IMR-90 (cell line): ENCODE results near the gene TEF. TPM values are rescaled to one million over a fixed set of nuclear protein-coding genes. Genes with fewer than 3 reads are reported as not detected.
"Not testable (repeated sequence)": the region's sequence is repeated elsewhere in the genome, so short reads cannot be mapped to it uniquely, and the experiment has no call there.

Experiments
- ATAC-seq: fragments of 200-7000 bp; cut with Tn5 transposase; 2 replicates; pipeline ENCODE4 v1.9.1; 2020; ENCODE audit warnings: low read depth, mild to moderate bottlenecking, moderate library complexity
- BruUV-seq: library from RNA; stranded (reverse); fragments of 400-500 nt; replicated peaks from 2 replicates; lab custom pipeline; 2021; lab: Mats Ljungman, UMichigan
- CTCF ChIA-PET: fragments of 300-600 bp; formaldehyde crosslinking; extraction: SDS; loops from one replicate; lab custom pipeline; 2021; ENCODE audit warnings: antibody characterized with exemption; lab: Yijun Ruan, JAX
- POLR2A ChIA-PET: fragments of 300-600 bp; sonication (Branson Sonifier 250); formaldehyde crosslinking; loops from one replicate; lab custom pipeline; 2022; ENCODE audit warnings: antibody characterized with exemption; ENCODE audit not compliant: unreplicated experiment; lab: Charles Lee
- DNase-seq: peaks from one replicate; pipeline ENCODE4 v3.0.0; 2013
- H2AFZ ChIP-seq: replicated peaks from 2 replicates; pipeline ENCODE3; 2013; ENCODE audit warnings: low read length, mild to moderate bottlenecking; ENCODE audit not compliant: poor library complexity
- H2AK5ac ChIP-seq: 2 replicates; pipeline ENCODE4 v1.6.1; 2013; ENCODE audit warnings: low read depth, low read length, inconsistent platforms
- H2AK9ac ChIP-seq: replicated peaks from 2 replicates; pipeline ENCODE3; 2013; ENCODE audit warnings: mild to moderate bottlenecking, low read depth, low read length, moderate library complexity; ENCODE audit not compliant: poor library complexity
- H2BK120ac ChIP-seq: 2 replicates; pipeline ENCODE4 v1.6.1; 2013; ENCODE audit warnings: low read depth, low read length, inconsistent platforms
- H2BK15ac ChIP-seq: 3 replicates; pipeline ENCODE4 v1.6.1; 2013; ENCODE audit warnings: low read depth, low read length, inconsistent platforms
- H2BK20ac ChIP-seq: 2 replicates; pipeline ENCODE4 v1.6.1; 2013; ENCODE audit warnings: low read depth, mild to moderate bottlenecking, inconsistent platforms, low read length, moderate library complexity
- H2BK5ac ChIP-seq: 2 replicates; pipeline ENCODE4 v1.6.1; 2013; ENCODE audit warnings: mild to moderate bottlenecking, low read depth, low read length, inconsistent platforms; ENCODE audit not compliant: poor library complexity, severe bottlenecking
- H3K14ac ChIP-seq: replicated peaks from 2 replicates; pipeline ENCODE4 v1.6.1; 2013; ENCODE audit warnings: low read depth, low read length, inconsistent platforms
- H3K18ac ChIP-seq: 2 replicates; pipeline ENCODE4 v1.6.1; 2013; ENCODE audit warnings: low read depth, low read length, control low read depth
- H3K23ac ChIP-seq: 2 replicates; pipeline ENCODE4 v1.6.1; 2013; ENCODE audit warnings: low read depth, low read length, inconsistent platforms
- H3K27ac ChIP-seq: 2 replicates; pipeline ENCODE4 v1.5.1; 2013; ENCODE audit warnings: mild to moderate bottlenecking, control low read depth, low read length; ENCODE audit not compliant: insufficient read depth
- H3K27me3 ChIP-seq: 2 replicates; pipeline ENCODE4 v1.6.1; 2013; ENCODE audit warnings: low read length; ENCODE audit not compliant: control insufficient read depth, insufficient read depth
- H3K36me3 ChIP-seq: 2 replicates; pipeline ENCODE4 v1.6.1; 2013; ENCODE audit warnings: low read length, mixed read lengths; ENCODE audit not compliant: control insufficient read depth, insufficient read depth
- H3K4ac ChIP-seq: 2 replicates; pipeline ENCODE4 v1.6.1; 2013; ENCODE audit warnings: low read depth, low read length, inconsistent platforms
- H3K4me1 ChIP-seq: 2 replicates; pipeline ENCODE4 v1.6.1; 2013; ENCODE audit warnings: low read length, mixed read lengths; ENCODE audit not compliant: control insufficient read depth, insufficient read depth
- H3K4me2 ChIP-seq: 2 replicates; pipeline ENCODE4 v1.6.1; 2013; ENCODE audit warnings: low read depth, mild to moderate bottlenecking, control low read depth, low read length, moderate library complexity
- H3K4me3 ChIP-seq: 2 replicates; pipeline ENCODE4 v1.5.1; 2013; ENCODE audit warnings: low read depth, mild to moderate bottlenecking, control low read depth, low read length, moderate library complexity; ENCODE audit not compliant: insufficient read depth
- H3K56ac ChIP-seq: 2 replicates; pipeline ENCODE4 v1.6.1; 2013; ENCODE audit warnings: low read length, inconsistent platforms; ENCODE audit not compliant: insufficient read depth; ENCODE audit errors: extremely low read depth
- H3K79me1 ChIP-seq, 2 experiments: 2 replicates each; pipeline ENCODE4 v1.6.1; 2013; ENCODE audit warnings: low read length in 2 of 2, inconsistent platforms in 1 of 2, low read depth in 1 of 2
- H3K9ac ChIP-seq: 2 replicates; pipeline ENCODE4 v1.6.1; 2013; ENCODE audit warnings: low read depth, low read length, control low read depth
- H3K9me1 ChIP-seq: 2 replicates; pipeline ENCODE4 v1.6.1; 2013; ENCODE audit warnings: low read length, inconsistent platforms; ENCODE audit not compliant: insufficient read depth
- H3K9me3 ChIP-seq: 2 replicates; pipeline ENCODE4 v1.6.1; 2013; ENCODE audit warnings: low read length; ENCODE audit not compliant: control insufficient read depth, insufficient read depth
- H4K20me1 ChIP-seq: 2 replicates; pipeline ENCODE4 v1.6.1; 2013; ENCODE audit warnings: low read length, inconsistent platforms; ENCODE audit not compliant: insufficient read depth
- H4K5ac ChIP-seq: 2 replicates; pipeline ENCODE4 v1.6.1; 2013; ENCODE audit warnings: mild to moderate bottlenecking, low read depth, low read length, control low read depth
- H4K8ac ChIP-seq, 2 experiments: 2 replicates each; pipeline ENCODE4 v1.6.1; 2013; ENCODE audit warnings: low read depth in 2 of 2, low read length in 2 of 2, control low read depth in 1 of 2, inconsistent platforms in 1 of 2
- H4K91ac ChIP-seq: 2 replicates; pipeline ENCODE4 v1.6.1; 2013; ENCODE audit warnings: low read depth, low read length, inconsistent platforms; ENCODE audit not compliant: insufficient read depth
- FOS ChIP-seq: fragments of 150-350 bp; IDR thresholded peaks from 2 replicates; pipeline ENCODE4 v1.6.1; 2016; ENCODE audit warnings: low read depth, low read length
- MXI1 ChIP-seq: IDR thresholded peaks from 2 replicates; pipeline ENCODE4 v1.6.1; 2012; ENCODE audit warnings: low read depth, mild to moderate bottlenecking, low read length, moderate library complexity, borderline replicate concordance
- USF2 ChIP-seq: fragments of 150-350 bp; IDR thresholded peaks from 2 replicates; pipeline ENCODE4 v1.6.1; 2017; ENCODE audit warnings: mild to moderate bottlenecking, antibody characterized with exemption, low read length, low read depth
- WGBS, 2 experiments: methylation state at CpG; one replicate each; pipeline versions ENCODE4 v1.1.5 to v1.1.7; 2013; ENCODE audit warnings: missing lambda C conversion rate in 2 of 2; ENCODE audit not compliant: insufficient read length in 1 of 2; ENCODE audit errors: extremely low coverage in 2 of 2; 5-methylcytosine and 5-hydroxymethylcytosine counted together
- dilution Hi-C: fragments of 300-500 bp; cut with HindIII; formaldehyde crosslinking; loops from one replicate; pipeline ENCODE4 v1.14.3; 2018; ENCODE audit warnings: low sequenced_read_pairs; ENCODE audit not compliant: unreplicated experiment
- in situ Hi-C: fragments of 300-500 bp; cut with MboI; formaldehyde crosslinking; loops from 3 replicates; pipeline ENCODE4 v1.14.3; 2019; ENCODE audit warnings: low sequenced_read_pairs, inconsistent platforms, mixed read lengths
- intact Hi-C: fragments of 100-400 bp; cut with micrococcal nuclease; formaldehyde crosslinking; loops from 2 replicates; pipeline ENCODE4 v1.10.0; 2022
- polyA plus RNA-seq, 3 experiments: library from polyadenylated mRNA; depleted of rRNA; stranded (reverse); fragments of >200 nt; gene quantifications; 2 replicates each; pipeline ENCODE4 v1.2.3, GENCODE V29; 2012; ENCODE audit warnings: low replicate concordance in 1 of 3
- total RNA-seq: library from RNA; depleted of rRNA; stranded (reverse); fragments of >200 nt; gene quantifications from 2 replicates; pipeline ENCODE4 v1.2.3, GENCODE V29; 2012

Gene TEF
- total and polyA plus RNA-seq, 2 of the 4 experiments (the other 2 are of a cell fraction) = 5.6 to 11.6 TPM

- peak overlapping the region; percentile 86 for H2AK9ac ChIP-seq
- peak overlapping the region; percentile 85 for H3K4ac ChIP-seq
- DNase-seq = peak; percentile 79
- 48% methylated on average over 5 of the region's 16 CpGs; no CpG with 5 or more reads in 1 of the 2 experiments for WGBS, 2 experiments
- peaks cover 13% of the 10 kb centered on the region for H3K4me1 ChIP-seq
- peaks cover 13% of the 10 kb centered on the region; the same call in 1 of the 2 replicates for H3K36me3 ChIP-seq
- H2AK5ac ChIP-seq = peak overlapping the region; percentile 85
- dilution Hi-C loops (no loop called here), intact Hi-C loops (no loop called here), in situ Hi-C loops (loop anchor here (5.0 to 10.0 kb wide), 2 partner anchors 115 to 203 kb away; no protein-coding TSS in a partner anchor)
- peak overlapping the region; percentile 29 for H2BK5ac ChIP-seq
- peak overlapping the region; percentile 28 for H3K18ac ChIP-seq
- BruUV-seq = no TSS peak
- H4K91ac ChIP-seq = peak overlapping the region; percentile 77
- POLR2A ChIA-PET = interaction anchor here (0.6 to 1.0 kb wide), 2 partner anchors 116 to 456 kb away, joined by 3 to 6 read pairs; no protein-coding TSS in a partner anchor
- no peaks in the 10 kb centered on the region for H3K9me3 ChIP-seq
- H3K79me1 ChIP-seq = no peaks in the 10 kb centered on the region; a peak in 1 of 4 replicates
- TF ChIP-seq FOS = no peak
- TF ChIP-seq USF2 = peak; percentile 70
- 0 out of 2 replicates have a peak, but pooled peaks have one; percentile 9 for TF ChIP-seq MXI1
- H2BK120ac ChIP-seq = peak overlapping the region; percentile 72
- no peak overlapping the region for H3K56ac ChIP-seq
- H3K4me3 ChIP-seq = no peak overlapping the region
- H3K9me1 ChIP-seq = peaks cover 9% of the 10 kb centered on the region
- peak overlapping the region; percentile 38 for H3K4me2 ChIP-seq
- peak; percentile 68 for ATAC-seq
- peak overlapping the region; percentile 47; the same call in 1 of the 2 replicates for H3K23ac ChIP-seq
- H2BK20ac ChIP-seq = peak overlapping the region; percentile 71
- H3K27me3 ChIP-seq = no peaks in the 10 kb centered on the region
- H4K5ac ChIP-seq = peak overlapping the region; percentile 59
- CTCF ChIA-PET = interaction anchor here (0.6 to 4.0 kb wide), 4 partner anchors 9 to 125 kb away, joined by 3 to 35 read pairs (median 4); no protein-coding TSS in a partner anchor
- H2AFZ ChIP-seq = peak overlapping the region; percentile 77
- H2BK15ac ChIP-seq = peak overlapping the region; percentile 56; the same call in 1 of the 3 replicates
- no peaks in the 10 kb centered on the region for H4K20me1 ChIP-seq
- H3K14ac ChIP-seq = peak overlapping the region; percentile 70
- H3K27ac ChIP-seq = peak overlapping the region; percentile 53; the same call in 1 of the 2 replicates
- 0 out of 2 replicates have a peak overlapping the region, but pooled peaks have one; percentile 17 for H3K9ac ChIP-seq
- peak overlapping the region; percentile 71 to 78; a peak in 3 of 4 replicates for H4K8ac ChIP-seq
These were observed 20.3 kb downstream of the TEF start for GRCh38 chr22:41401781-41402648.

GRCh38 chr22:41402851-41403250, 21.1 kb downstream of the TEF start:
- H3K9ac ChIP-seq, H3K27me3 ChIP-seq, H3K79me1 ChIP-seq, DNase-seq, H3K4ac ChIP-seq, H2BK20ac ChIP-seq, H2BK120ac ChIP-seq, H3K23ac ChIP-seq, H3K27ac ChIP-seq, H2BK15ac ChIP-seq, ATAC-seq, H3K18ac ChIP-seq, H3K36me3 ChIP-seq, dilution Hi-C loops, H3K9me3 ChIP-seq, H2AFZ ChIP-seq, H3K14ac ChIP-seq, H3K4me2 ChIP-seq, H3K9me1 ChIP-seq, H4K5ac ChIP-seq, POLR2A ChIA-PET, H4K20me1 ChIP-seq, H2AK5ac ChIP-seq, BruUV-seq, H4K91ac ChIP-seq, H2BK5ac ChIP-seq, H3K4me3 ChIP-seq, H3K56ac ChIP-seq: not testable (repeated sequence)
- intact Hi-C loops (loop anchor here (1.0 kb wide), 1 partner anchor 114 kb away; no protein-coding TSS in a partner anchor), in situ Hi-C loops (loop anchor here (5.0 to 10.0 kb wide), 2 partner anchors 114 to 202 kb away; no protein-coding TSS in a partner anchor)
- H2AK9ac ChIP-seq = peak overlapping the region; percentile 78
- H3K4me1 ChIP-seq = peaks cover 13% of the 10 kb centered on the region
- peak overlapping the region in 1 of 2 experiments; percentile 35; a peak in 1 of 4 replicates for H4K8ac ChIP-seq
- WGBS, 2 experiments = 100% methylated on average over 3 of the region's 14 CpGs; no CpG with 5 or more reads in 1 of the 2 experiments
- CTCF ChIA-PET = interaction anchor here (0.6 to 4.0 kb wide), 8 partner anchors 9 to 154 kb away, joined by 3 to 35 read pairs (median 4); partner anchors contain the start of gene TOB2
